Measurements from ENCODE around the gene ANKRD18A.

DNA sequence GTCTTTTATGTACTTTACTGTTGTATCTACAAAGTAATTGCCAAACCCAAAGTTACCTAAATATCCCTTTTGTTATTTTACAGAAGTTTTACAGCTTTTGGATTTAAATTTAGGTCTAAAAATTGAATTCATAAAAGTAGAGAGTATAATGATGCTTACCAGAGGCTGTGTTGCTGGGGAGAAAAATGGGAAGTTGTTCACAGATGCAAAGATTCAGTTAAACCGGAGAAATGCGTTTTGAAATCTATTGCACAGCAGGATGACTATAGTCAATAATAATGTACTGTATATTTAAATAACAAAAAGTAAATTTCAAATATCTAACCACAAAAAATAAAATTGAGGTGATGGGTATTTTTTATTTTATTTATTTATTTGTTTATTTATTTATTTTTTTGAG, 2.6 kb upstream of the ANKRD18A start:
- TF ChIP-seq, protein P1, sequence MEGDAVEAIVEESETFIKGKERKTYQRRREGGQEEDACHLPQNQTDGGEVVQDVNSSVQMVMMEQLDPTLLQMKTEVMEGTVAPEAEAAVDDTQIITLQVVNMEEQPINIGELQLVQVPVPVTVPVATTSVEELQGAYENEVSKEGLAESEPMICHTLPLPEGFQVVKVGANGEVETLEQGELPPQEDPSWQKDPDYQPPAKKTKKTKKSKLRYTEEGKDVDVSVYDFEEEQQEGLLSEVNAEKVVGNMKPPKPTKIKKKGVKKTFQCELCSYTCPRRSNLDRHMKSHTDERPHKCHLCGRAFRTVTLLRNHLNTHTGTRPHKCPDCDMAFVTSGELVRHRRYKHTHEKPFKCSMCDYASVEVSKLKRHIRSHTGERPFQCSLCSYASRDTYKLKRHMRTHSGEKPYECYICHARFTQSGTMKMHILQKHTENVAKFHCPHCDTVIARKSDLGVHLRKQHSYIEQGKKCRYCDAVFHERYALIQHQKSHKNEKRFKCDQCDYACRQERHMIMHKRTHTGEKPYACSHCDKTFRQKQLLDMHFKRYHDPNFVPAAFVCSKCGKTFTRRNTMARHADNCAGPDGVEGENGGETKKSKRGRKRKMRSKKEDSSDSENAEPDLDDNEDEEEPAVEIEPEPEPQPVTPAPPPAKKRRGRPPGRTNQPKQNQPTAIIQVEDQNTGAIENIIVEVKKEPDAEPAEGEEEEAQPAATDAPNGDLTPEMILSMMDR (IDR thresholded peaks at IDR 0.05): no peak
- no peak for TF ChIP-seq POLR2A (IDR thresholded peaks at IDR 0.05)
